ENCODE data around the gene TFAM.

TFAM gene

GRCh38 chr10:58359541-58359940 lies 25.7 kb upstream of the TFAM start:
- DNase-seq (ENCODE audit: low read depth), result no peak

GRCh38 chr10:58360412-58361004 lies 24.7 kb upstream of the TFAM start:
- no peak for DNase-seq (ENCODE audit: low read depth)
- no peak overlapping the region for H3K4me3 ChIP-seq (ENCODE audit: low read depth, low read length)
- TF ChIP-seq CTCF (IDR thresholded peaks at IDR 0.05; ENCODE audit: low read depth, low read length, missing control alignments), result no peak

More at GRCh38 chr10:58359541-58359940, 25.7 kb upstream of the TFAM start:
- H3K4me3 ChIP-seq (ENCODE audit: low read depth, low read length), result no peak overlapping the region
- TF ChIP-seq CTCF (IDR thresholded peaks at IDR 0.05; ENCODE audit: low read depth, low read length, missing control alignments), result no peak

- no peak for DNase-seq (ENCODE audit: low read depth)
- no peak for TF ChIP-seq CTCF (IDR thresholded peaks at IDR 0.05; ENCODE audit: low read depth, low read length, missing control alignments)
- H3K4me3 ChIP-seq (ENCODE audit: low read depth, low read length), result no peak overlapping the region
These were observed 23.9 kb upstream of the TFAM start for GRCh38 chr10:58361353-58361752.

- DNase-seq (ENCODE audit: low read depth), result no peak
- no peak overlapping the region for H3K4me3 ChIP-seq (ENCODE audit: low read depth, low read length)
- no peak for TF ChIP-seq CTCF (IDR thresholded peaks at IDR 0.05; ENCODE audit: low read depth, low read length, missing control alignments)
These were observed 23.0 kb upstream of the TFAM start for GRCh38 chr10:58362027-58362789.

- TF ChIP-seq CTCF (IDR thresholded peaks at IDR 0.05; ENCODE audit: low read depth, low read length, missing control alignments), result no peak
- DNase-seq (ENCODE audit: low read depth), result no peak
- no peak overlapping the region for H3K4me3 ChIP-seq (ENCODE audit: low read depth, low read length)
These were observed 18.1 kb upstream of the TFAM start for GRCh38 chr10:58367069-58367468.

GRCh38 chr10:58371473-58371872 lies 13.7 kb upstream of the TFAM start:
- no peak for TF ChIP-seq CTCF (IDR thresholded peaks at IDR 0.05; ENCODE audit: low read depth, low read length, missing control alignments)
- H3K4me3 ChIP-seq (ENCODE audit: low read depth, low read length), result no peak overlapping the region
- DNase-seq (ENCODE audit: low read depth), result no peak

Measured in GM12864 (cell line).